GM12873 (cell line): Measurements from ENCODE around the gene PRH2.

Source experiments
- CTCF ChIP-seq: IDR thresholded peaks from 2 replicates; pipeline ENCODE4 v1.5.1; 2012; ENCODE audit warnings: low read depth, mild to moderate bottlenecking, moderate library complexity, low read length, control low read depth; ENCODE audit not compliant: insufficient read depth; ENCODE audit errors: missing control alignments

The PRH2 gene

GRCh38 chr12:10928746-10929286, at the start of gene PRH2:
Gene PRH2, plus strand, starts transcription at chr12:10929236. Its CDS starts 38 bp downstream, at chr12:10929274.
- no peak for TF ChIP-seq CTCF

DNA sequence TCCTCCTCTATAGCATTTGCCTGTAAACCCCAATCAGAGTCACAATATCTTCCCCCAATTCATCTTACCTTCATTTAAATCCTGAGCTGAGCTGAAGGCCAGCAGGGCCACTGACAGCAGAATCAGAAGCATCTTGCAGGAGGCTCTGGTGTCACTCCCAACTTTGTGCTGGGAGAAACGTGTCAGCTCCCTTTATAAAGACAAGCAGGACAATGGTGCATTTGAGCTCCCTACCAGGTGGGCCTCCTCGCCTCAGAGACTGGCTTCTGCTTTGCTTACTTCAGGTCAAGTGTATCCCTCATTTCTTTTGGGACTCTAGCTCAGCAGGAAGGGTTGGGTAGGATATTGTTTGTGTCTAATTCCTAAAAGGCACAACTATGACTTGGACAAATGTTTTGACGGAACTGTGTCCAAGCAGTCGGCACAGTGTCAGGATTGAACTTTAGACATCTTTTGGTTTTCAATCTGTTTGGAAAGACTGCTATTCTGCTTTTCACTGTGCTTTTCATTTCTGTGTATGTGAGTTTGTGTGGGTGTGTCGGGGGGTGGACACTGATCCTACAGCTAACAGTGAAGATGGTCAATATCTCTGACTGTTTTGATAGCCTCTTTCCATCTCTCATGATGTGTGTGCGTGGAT, 44.8 kb upstream of the PRH2 start, which contains the start of gene PRH1:
Gene PRH1, minus strand, starts transcription at position 170 of the 640 bp plus-strand sequence. Its CDS starts 38 bp downstream, at position 132.
- no peak for TF ChIP-seq CTCF

DNA sequence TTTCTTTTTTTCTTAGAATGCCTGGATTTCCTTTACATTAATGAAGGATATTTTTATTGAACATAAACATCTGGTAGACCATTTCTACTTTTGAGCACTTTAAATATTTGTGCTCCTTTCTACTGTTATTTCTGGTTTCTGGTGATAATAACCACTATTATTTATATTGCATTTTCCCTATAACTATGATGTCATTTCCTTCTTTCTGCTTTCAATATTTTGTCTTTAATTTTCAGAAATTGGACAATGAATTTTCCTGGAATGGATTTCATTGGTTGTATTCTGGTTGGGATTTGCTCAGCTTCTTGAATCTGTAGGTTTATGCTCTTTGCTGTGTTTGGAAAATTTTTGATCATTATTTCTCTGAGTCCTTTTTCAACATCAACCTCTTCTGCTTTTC, 39.8 kb upstream of the PRH2 start:
- no peak for TF ChIP-seq CTCF

GRCh38 chr12:10891937-10892336, 37.1 kb upstream of the PRH2 start:
- no peak for TF ChIP-seq CTCF

DNA sequence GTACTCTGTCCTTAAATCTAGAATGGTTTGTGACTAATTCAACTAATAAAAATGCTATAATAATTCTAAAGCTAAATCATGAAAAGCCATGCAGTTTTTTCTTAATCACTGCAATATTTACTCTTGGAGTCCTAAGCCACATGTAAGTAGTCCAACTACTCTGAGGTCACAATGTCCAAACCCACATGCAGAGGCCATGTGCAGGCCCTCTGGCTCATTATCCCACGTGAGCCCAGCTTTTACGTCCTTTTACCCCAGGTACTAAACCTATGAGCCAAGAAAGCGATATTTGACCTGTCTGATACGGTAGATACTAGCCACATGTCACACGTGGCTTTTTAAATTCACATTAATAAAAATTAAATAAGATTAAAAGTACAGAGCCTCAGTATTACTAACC, 32.2 kb upstream of the PRH2 start:
- TF ChIP-seq CTCF: no peak

GRCh38 chr12:10900530-10900929, 28.5 kb upstream of the PRH2 start:
- TF ChIP-seq CTCF: no peak

- no peak for TF ChIP-seq CTCF
Observed at GRCh38 chr12:10900972-10901371, 28.1 kb upstream of the PRH2 start.
